ENCODE measurements around the gene CALB2.

DNA sequence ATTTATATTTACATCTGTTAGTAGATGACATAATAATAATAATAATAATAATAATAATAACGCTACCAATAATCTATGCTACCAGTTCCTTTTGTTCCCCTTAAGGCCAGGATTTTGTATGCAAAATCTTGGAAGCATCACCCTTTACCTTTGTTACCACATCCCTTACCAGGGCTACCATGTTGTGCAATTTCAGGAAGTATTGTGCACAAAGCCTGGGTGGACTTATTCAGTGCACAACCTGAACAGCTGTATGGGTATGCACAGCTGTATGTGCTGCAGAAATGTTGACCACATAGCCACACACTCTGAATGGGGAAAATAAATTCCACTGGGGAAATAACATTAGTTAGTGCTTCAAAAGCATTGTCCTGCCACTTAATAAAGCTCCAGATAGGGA is 19.9 kb upstream of the CALB2 start:
- no peak for TF ChIP-seq MXI1 (IDR thresholded peaks at IDR 0.05; ENCODE audit: borderline replicate concordance, low read depth, low read length)
- TF ChIP-seq, protein P1, sequence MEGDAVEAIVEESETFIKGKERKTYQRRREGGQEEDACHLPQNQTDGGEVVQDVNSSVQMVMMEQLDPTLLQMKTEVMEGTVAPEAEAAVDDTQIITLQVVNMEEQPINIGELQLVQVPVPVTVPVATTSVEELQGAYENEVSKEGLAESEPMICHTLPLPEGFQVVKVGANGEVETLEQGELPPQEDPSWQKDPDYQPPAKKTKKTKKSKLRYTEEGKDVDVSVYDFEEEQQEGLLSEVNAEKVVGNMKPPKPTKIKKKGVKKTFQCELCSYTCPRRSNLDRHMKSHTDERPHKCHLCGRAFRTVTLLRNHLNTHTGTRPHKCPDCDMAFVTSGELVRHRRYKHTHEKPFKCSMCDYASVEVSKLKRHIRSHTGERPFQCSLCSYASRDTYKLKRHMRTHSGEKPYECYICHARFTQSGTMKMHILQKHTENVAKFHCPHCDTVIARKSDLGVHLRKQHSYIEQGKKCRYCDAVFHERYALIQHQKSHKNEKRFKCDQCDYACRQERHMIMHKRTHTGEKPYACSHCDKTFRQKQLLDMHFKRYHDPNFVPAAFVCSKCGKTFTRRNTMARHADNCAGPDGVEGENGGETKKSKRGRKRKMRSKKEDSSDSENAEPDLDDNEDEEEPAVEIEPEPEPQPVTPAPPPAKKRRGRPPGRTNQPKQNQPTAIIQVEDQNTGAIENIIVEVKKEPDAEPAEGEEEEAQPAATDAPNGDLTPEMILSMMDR (conservative IDR thresholded peaks at IDR 0.05; ENCODE audit: low read depth, low read length): no peak
- no peak for TF ChIP-seq MAFK (IDR thresholded peaks at IDR 0.05; ENCODE audit: low read depth, low read length)
- no peak for TF ChIP-seq POLR2A (IDR thresholded peaks at IDR 0.05; ENCODE audit: low read depth, low read length)
- TF ChIP-seq RAD21 (IDR thresholded peaks at IDR 0.05; ENCODE audit: low read length): no peak
- TF ChIP-seq RFX5 (IDR thresholded peaks at IDR 0.05; ENCODE audit: low read depth, low read length): no peak
- no peak for TF ChIP-seq FOS (IDR thresholded peaks at IDR 0.05; ENCODE audit: low read depth, low read length)
- TF ChIP-seq BHLHE40 (IDR thresholded peaks at IDR 0.05; ENCODE audit: low read depth, low read length): no peak
